Measurements from ENCODE around the gene LRRC61. TPM values are rescaled to one million over a fixed set of nuclear protein-coding genes. Genes with fewer than 3 reads are reported as not detected.

The LRRC61 gene
- total RNA-seq, 6 experiments from 2014 or later = 13.0 to 33.0 (median 19.1) TPM

DNA sequence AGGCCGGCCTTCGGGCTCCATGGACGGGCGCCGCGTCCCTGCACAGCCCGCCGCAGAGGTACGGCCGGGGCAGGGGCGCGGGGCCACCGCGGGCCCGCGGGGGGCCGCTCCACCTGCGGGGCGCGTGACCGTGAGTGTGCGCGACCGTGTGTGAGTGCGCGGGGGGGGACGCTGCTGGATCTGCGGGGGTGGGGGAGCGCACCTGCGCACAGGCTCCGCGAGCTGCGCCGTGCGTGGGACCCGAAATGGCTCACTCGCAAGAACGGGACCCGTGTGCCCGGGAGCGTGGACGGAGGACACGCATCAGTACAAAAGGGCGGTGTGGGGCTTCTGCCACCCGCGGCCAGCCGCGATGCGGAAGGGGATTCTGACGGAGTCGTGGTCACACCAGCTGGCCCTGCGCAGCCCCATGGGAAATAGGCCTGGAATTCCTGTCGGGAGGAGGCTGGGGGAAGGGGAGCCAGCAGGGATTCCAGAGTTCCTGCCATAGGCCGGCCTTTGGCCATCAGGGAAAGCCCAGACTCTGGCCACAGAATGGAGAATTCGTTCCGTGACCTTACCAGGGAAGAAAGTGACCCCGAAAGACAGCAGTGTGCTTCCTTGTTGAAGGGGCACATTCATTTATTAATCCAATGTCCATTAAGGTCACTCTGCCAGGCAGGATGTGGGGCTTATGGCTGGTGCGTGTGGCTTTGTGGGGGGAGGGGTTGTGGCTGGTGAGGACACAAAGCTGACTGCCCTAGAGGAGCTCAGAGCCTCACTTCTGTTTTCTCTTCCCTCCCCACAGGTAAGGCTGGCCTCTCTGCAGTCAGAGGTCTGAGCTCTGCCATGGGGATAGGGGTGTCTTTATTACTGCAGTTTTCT, 46.0 kb downstream of the LRRC61 start:
- Histone ChIP-seq H3K4me1 (peaks cover 0 to 24% (median 11%) of the 10 kb centered on the region in 4 donors), H3K27ac (peak overlapping the region; percentile 85 to 98 (median 96)), H3K4me3 (peak overlapping the region; percentile 95 to 99 (median 97)), H3K36me3 (peaks cover 0 to 23% (median 10%) of the 10 kb centered on the region in 4 donors), H3K9me3 (no peaks in the 10 kb centered on the region), H3K27me3 (no peaks in the 10 kb centered on the region)
- intact Hi-C loops (cut with DNase I) = no loop called here
- TF ChIP-seq CTCF (IDR thresholded peaks at IDR 0.05) (no peak), POLR2A (IDR thresholded peaks at IDR 0.05) (no peak)
- DNase-seq = peak; percentile 75 to 85 (median 79)
- peak; percentile 55 to 63 (median 61) for ATAC-seq
- 0% methylated on average over 4 of the region's 58 CpGs for WGBS (ENCODE audit: insufficient coverage, low coverage, low lambda C conversion rate, missing lambda C conversion rate)

DNA sequence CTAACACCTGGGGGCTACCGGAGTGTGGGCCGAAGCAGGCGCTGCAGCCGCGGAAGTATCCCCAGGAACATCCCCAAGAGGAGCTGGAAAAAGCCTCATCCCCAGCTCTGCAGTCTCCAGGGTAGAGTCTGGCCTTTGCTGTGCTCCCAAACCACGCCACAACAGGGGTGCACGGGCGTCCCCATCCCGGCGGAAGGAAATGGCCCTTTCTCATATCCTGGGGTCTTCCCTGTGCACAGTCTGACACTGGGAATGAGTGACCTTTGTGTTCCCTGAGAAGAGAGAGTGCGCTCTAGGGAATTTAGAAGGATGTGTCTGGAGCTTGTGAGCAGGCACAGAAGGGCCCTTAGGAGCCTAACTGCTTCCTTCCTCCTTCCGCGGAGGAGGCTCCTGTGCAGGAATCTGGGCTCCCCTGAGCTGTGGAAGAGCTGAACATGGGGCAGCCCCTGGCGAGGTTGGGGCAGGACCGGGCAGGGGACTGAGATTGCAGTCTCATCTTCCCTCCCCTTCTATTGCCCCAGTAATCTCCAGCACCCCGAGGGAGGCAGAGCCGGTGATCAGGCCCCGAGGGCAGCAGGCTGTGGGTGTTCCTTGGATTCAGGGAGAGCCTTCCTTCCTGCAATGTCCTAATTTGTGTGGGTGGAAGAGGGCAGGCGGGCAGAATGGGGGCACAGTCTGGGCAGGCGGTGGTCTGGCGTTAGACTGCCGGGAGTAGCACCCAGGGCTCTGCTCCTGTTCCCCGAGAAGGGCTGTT, 46.8 kb downstream of the LRRC61 start:
- peaks cover 0 to 27% (median 12%) of the 10 kb centered on the region in 4 donors for H3K4me1 ChIP-seq
- TF ChIP-seq CTCF (IDR thresholded peaks at IDR 0.05) (no peak), POLR2A (IDR thresholded peaks at IDR 0.05) (no peak)
- H3K4me3 ChIP-seq = peak overlapping the region; percentile 95 to 99 (median 97)
- 9% methylated on average over 6 of the region's 23 CpGs for WGBS (ENCODE audit: insufficient coverage, low coverage, low lambda C conversion rate, missing lambda C conversion rate)
- H3K27ac ChIP-seq = peak overlapping the region; percentile 85 to 98 (median 96)
- ATAC-seq (peak in 1 of 4 donors; percentile 1), DNase-seq (no peak)
- peaks cover 0 to 28% (median 10%) of the 10 kb centered on the region in 4 donors for H3K36me3 ChIP-seq
- H3K9me3 ChIP-seq = no peaks in the 10 kb centered on the region
- H3K27me3 ChIP-seq = no peaks in the 10 kb centered on the region
- intact Hi-C loops (cut with DNase I) = no loop called here

- 55% methylated on average over 2 of the region's 3 CpGs for WGBS (ENCODE audit: insufficient coverage, low coverage, low lambda C conversion rate, missing lambda C conversion rate)
- no peak for TF ChIP-seq POLR2A (IDR thresholded peaks at IDR 0.05)
- TF ChIP-seq CTCF (IDR thresholded peaks at IDR 0.05) = no peak
- peak overlapping the region in 1 of 3 donors; percentile 96 for H3K27ac ChIP-seq
- DNase-seq = no peak
- no peaks in the 10 kb centered on the region for H3K27me3 ChIP-seq
- H3K4me3 ChIP-seq = no peak overlapping the region
- intact Hi-C loops (cut with DNase I) = no loop called here
- H3K36me3 ChIP-seq = peaks cover 0 to 28% (median 10%) of the 10 kb centered on the region in 4 donors
- ATAC-seq = peak in 1 of 4 donors; percentile 8
- H3K9me3 ChIP-seq = no peaks in the 10 kb centered on the region
- peaks cover 0 to 33% (median 14%) of the 10 kb centered on the region in 4 donors for H3K4me1 ChIP-seq
These were observed 47.5 kb downstream of the LRRC61 start for GRCh38 chr7:150370612-150371071.

GRCh38 chr7:150371131-150371995, 48.2 kb downstream of the LRRC61 start:
- TF ChIP-seq CTCF (IDR thresholded peaks at IDR 0.05) (no peak), POLR2A (IDR thresholded peaks at IDR 0.05) (no peak)
- H3K9me3 ChIP-seq = no peaks in the 10 kb centered on the region
- peaks cover 0 to 28% (median 10%) of the 10 kb centered on the region in 4 donors for H3K36me3 ChIP-seq
- no peak overlapping the region for H3K27ac ChIP-seq
- intact Hi-C loops (cut with DNase I) = no loop called here
- 73% methylated on average over 2 of the region's 48 CpGs for WGBS (ENCODE audit: insufficient coverage, low coverage, low lambda C conversion rate, missing lambda C conversion rate)
- H3K4me1 ChIP-seq = peaks cover 0 to 40% (median 15%) of the 10 kb centered on the region in 4 donors
- H3K27me3 ChIP-seq = no peaks in the 10 kb centered on the region
- DNase-seq = no peak
- no peak for ATAC-seq
- H3K4me3 ChIP-seq = no peak overlapping the region
